Stimulated activated CD4-positive, alpha-beta T cell treated with anti-CD3 and anti-CD28 coated beads, Interleukin-2, amount 100 ng/mL, for 4 hours (primary cell): Measurements from ENCODE around the gene POU2AF3.

Source experiments
- DNase-seq: peaks from one replicate; pipeline ENCODE4 v3.0.0-alpha.2; 2020; ENCODE audit warnings: low read depth

POU2AF3 gene

GRCh38 chr11:111329306-111330204 lies 31.2 kb downstream of the POU2AF3 start:
- DNase-seq, result no peak

- no peak for DNase-seq
These were observed 32.0 kb downstream of the POU2AF3 start for GRCh38 chr11:111330234-111330893.

GRCh38 chr11:111331711-111332479 lies 33.5 kb downstream of the POU2AF3 start:
- DNase-seq, result no peak

- no peak for DNase-seq
These were observed 36.5 kb downstream of the POU2AF3 start for GRCh38 chr11:111334532-111335502.

GRCh38 chr11:111335549-111335948 lies 37.2 kb downstream of the POU2AF3 start:
- no peak for DNase-seq

- no peak for DNase-seq
These were observed 37.7 kb downstream of the POU2AF3 start for GRCh38 chr11:111336062-111336461.

GRCh38 chr11:111336582-111337256 lies 38.4 kb downstream of the POU2AF3 start:
- no peak for DNase-seq

GRCh38 chr11:111339758-111340388 lies 41.5 kb downstream of the POU2AF3 start:
- no peak for DNase-seq

GRCh38 chr11:111342329-111342728 lies 44.0 kb downstream of the POU2AF3 start:
- no peak for DNase-seq

- no peak for DNase-seq
These were observed 45.7 kb downstream of the POU2AF3 start for GRCh38 chr11:111344032-111344431.

- DNase-seq, result no peak
These were observed 48.8 kb downstream of the POU2AF3 start for GRCh38 chr11:111347002-111347722.

- DNase-seq, result no peak
These were observed 49.4 kb downstream of the POU2AF3 start for GRCh38 chr11:111347723-111348115.

- no peak for DNase-seq
These were observed 49.8 kb downstream of the POU2AF3 start for GRCh38 chr11:111348147-111348546.

- DNase-seq, result no peak
These were observed 50.9 kb downstream of the POU2AF3 start for GRCh38 chr11:111349191-111349695.

GRCh38 chr11:111350811-111351210 lies 52.5 kb downstream of the POU2AF3 start:
- DNase-seq, result no peak

- DNase-seq, result no peak
These were observed 53.2 kb downstream of the POU2AF3 start for GRCh38 chr11:111351374-111352055.

- no peak for DNase-seq
These were observed 53.9 kb downstream of the POU2AF3 start for GRCh38 chr11:111352231-111352746.

- no peak for DNase-seq
These were observed 54.8 kb downstream of the POU2AF3 start for GRCh38 chr11:111352935-111353710.
